Measurements from ENCODE around the gene CNRIP1. TPM values are rescaled to one million over a fixed set of nuclear protein-coding genes. Genes with fewer than 3 reads are reported as not detected.

The CNRIP1 gene
- polyA plus RNA-seq, 1 donor (not counting 4 experiments of a cell fraction or from before 2014, with no cell fraction given) = 0.04 TPM

GRCh38 chr2:68303033-68303901 lies 16.5 kb downstream of the CNRIP1 start:
- Histone ChIP-seq H3K79me2 (ENCODE audit: control insufficient read depth, insufficient read depth, low read length) (no peaks in the 10 kb centered on the region), H3K9ac (ENCODE audit: control insufficient read depth, extremely low read depth, insufficient read depth, low read length) (no peak overlapping the region), H3K27me3 (ENCODE audit: control insufficient read depth, extremely low read depth, insufficient read depth, low read length) (no peaks in the 10 kb centered on the region), H3K27ac (ENCODE audit: control insufficient read depth, insufficient read depth, low read length) (no peak overlapping the region), H3K9me1 (ENCODE audit: control insufficient read depth, extremely low read depth, insufficient read depth, low read length) (no peaks in the 10 kb centered on the region), H4K20me1 (ENCODE audit: control insufficient read depth, extremely low read depth, insufficient read depth, low read length) (no peaks in the 10 kb centered on the region), H3K36me3 (ENCODE audit: control insufficient read depth in 2 of 2, extremely low read depth in 1 of 2, insufficient read depth in 2 of 2, low read length in 2 of 2) (no peaks in the 10 kb centered on the region), H3K4me1 (ENCODE audit: control insufficient read depth, extremely low read depth, insufficient read depth, low read length) (no peaks in the 10 kb centered on the region), H2AFZ (ENCODE audit: control insufficient read depth, low read length) (no peak overlapping the region), H3K4me2 (ENCODE audit: control insufficient read depth, extremely low read depth, insufficient read depth, low read depth, low read length) (no peak overlapping the region), H3K4me3 (ENCODE audit: control insufficient read depth in 2 of 3, extremely low read depth in 1 of 3, insufficient read depth in 2 of 3, low read depth in 1 of 3, low read length in 3 of 3) (no peak overlapping the region), H3K9me3 (ENCODE audit: control insufficient read depth, low read depth, low read length) (no peaks in the 10 kb centered on the region)
- no peak for DNase-seq (ENCODE audit: low read depth, low spot score)
- dilution Hi-C loops (cut with MboI; ENCODE audit: extremely low pct_ligation_motif_present, low sequenced_read_pairs) = no loop called here
- TF ChIP-seq CTCF (optimal IDR thresholded peaks at IDR 0.05 in 1 of 3, IDR thresholded peaks at IDR 0.05 in 1 of 3, conservative IDR thresholded peaks at IDR 0.05 in 1 of 3; ENCODE audit: extremely low read depth in 1 of 3, insufficient read depth in 2 of 3, low read length in 3 of 3) (no peak), EZH2 (IDR thresholded peaks at IDR 0.05; ENCODE audit: low read length) (no peak)
- no peak for FAIRE-seq

GRCh38 chr2:68302281-68302875 lies 17.4 kb downstream of the CNRIP1 start:
- no peak for FAIRE-seq
- Histone ChIP-seq H3K4me2 (ENCODE audit: control insufficient read depth, extremely low read depth, insufficient read depth, low read depth, low read length) (no peak overlapping the region), H3K79me2 (ENCODE audit: control insufficient read depth, insufficient read depth, low read length) (no peaks in the 10 kb centered on the region), H2AFZ (ENCODE audit: control insufficient read depth, low read length) (no peak overlapping the region), H3K4me3 (ENCODE audit: control insufficient read depth in 2 of 3, extremely low read depth in 1 of 3, insufficient read depth in 2 of 3, low read depth in 1 of 3, low read length in 3 of 3) (no peak overlapping the region), H4K20me1 (ENCODE audit: control insufficient read depth, extremely low read depth, insufficient read depth, low read length) (no peaks in the 10 kb centered on the region), H3K27me3 (ENCODE audit: control insufficient read depth, extremely low read depth, insufficient read depth, low read length) (no peaks in the 10 kb centered on the region), H3K27ac (ENCODE audit: control insufficient read depth, insufficient read depth, low read length) (no peak overlapping the region), H3K9me1 (ENCODE audit: control insufficient read depth, extremely low read depth, insufficient read depth, low read length) (no peaks in the 10 kb centered on the region), H3K36me3 (ENCODE audit: control insufficient read depth in 2 of 2, extremely low read depth in 1 of 2, insufficient read depth in 2 of 2, low read length in 2 of 2) (no peaks in the 10 kb centered on the region), H3K4me1 (ENCODE audit: control insufficient read depth, extremely low read depth, insufficient read depth, low read length) (no peaks in the 10 kb centered on the region), H3K9ac (ENCODE audit: control insufficient read depth, extremely low read depth, insufficient read depth, low read length) (no peak overlapping the region), H3K9me3 (ENCODE audit: control insufficient read depth, low read depth, low read length) (no peaks in the 10 kb centered on the region)
- dilution Hi-C loops (cut with MboI; ENCODE audit: extremely low pct_ligation_motif_present, low sequenced_read_pairs) = no loop called here
- DNase-seq (ENCODE audit: low read depth, low spot score) = no peak
- TF ChIP-seq CTCF (optimal IDR thresholded peaks at IDR 0.05 in 1 of 3, IDR thresholded peaks at IDR 0.05 in 1 of 3, conservative IDR thresholded peaks at IDR 0.05 in 1 of 3; ENCODE audit: extremely low read depth in 1 of 3, insufficient read depth in 2 of 3, low read length in 3 of 3) = no peak
- no peak for TF ChIP-seq EZH2 (IDR thresholded peaks at IDR 0.05; ENCODE audit: low read length)
